Keratinocyte (primary cell): Measurements from ENCODE around the gene BMPR1B.

Source experiments
- EZH2 ChIP-seq: IDR thresholded peaks from one replicate; pipeline ENCODE4 v1.6.1; 2012; ENCODE audit warnings: inconsistent platforms, mild to moderate bottlenecking, low read length, moderate library complexity
- TF ChIP-seq, protein P1 (sequence below), 3 experiments: IDR thresholded peaks in 1 of 3; conservative IDR thresholded peaks in 1 of 3; optimal IDR thresholded peaks in 1 of 3; 2 replicates in 2 of 3; 3 replicates in 1 of 3; pipeline versions ENCODE3 to v1.5.1; 2011; ENCODE audit warnings: low read length in 3 of 3, mild to moderate bottlenecking in 3 of 3, moderate library complexity in 2 of 3, control low read depth in 1 of 3, inconsistent platforms in 1 of 3; ENCODE audit not compliant: insufficient read depth in 2 of 3; ENCODE audit errors: extremely low read depth in 1 of 3

DNA sequence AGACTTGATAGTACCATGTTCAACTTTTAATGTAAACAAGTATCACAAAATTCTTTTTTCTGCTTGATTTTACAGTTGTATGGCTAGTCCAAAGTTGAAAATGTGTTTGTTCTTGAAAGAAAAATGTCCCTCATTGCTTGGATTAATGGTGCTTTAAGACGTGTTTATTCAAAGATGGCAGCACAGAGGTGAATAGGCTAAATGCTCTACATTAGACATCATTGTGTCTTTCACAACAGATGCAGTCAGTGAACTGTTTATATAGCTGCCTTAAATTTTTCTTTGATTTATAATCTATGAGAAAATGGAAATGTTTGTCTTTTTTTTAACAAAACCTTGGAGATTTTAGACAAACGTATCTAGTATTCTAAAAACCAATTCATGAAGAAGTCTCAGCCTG, 137.3 kb downstream of the BMPR1B start:
- TF ChIP-seq, protein P1, sequence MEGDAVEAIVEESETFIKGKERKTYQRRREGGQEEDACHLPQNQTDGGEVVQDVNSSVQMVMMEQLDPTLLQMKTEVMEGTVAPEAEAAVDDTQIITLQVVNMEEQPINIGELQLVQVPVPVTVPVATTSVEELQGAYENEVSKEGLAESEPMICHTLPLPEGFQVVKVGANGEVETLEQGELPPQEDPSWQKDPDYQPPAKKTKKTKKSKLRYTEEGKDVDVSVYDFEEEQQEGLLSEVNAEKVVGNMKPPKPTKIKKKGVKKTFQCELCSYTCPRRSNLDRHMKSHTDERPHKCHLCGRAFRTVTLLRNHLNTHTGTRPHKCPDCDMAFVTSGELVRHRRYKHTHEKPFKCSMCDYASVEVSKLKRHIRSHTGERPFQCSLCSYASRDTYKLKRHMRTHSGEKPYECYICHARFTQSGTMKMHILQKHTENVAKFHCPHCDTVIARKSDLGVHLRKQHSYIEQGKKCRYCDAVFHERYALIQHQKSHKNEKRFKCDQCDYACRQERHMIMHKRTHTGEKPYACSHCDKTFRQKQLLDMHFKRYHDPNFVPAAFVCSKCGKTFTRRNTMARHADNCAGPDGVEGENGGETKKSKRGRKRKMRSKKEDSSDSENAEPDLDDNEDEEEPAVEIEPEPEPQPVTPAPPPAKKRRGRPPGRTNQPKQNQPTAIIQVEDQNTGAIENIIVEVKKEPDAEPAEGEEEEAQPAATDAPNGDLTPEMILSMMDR (optimal IDR thresholded peaks at IDR 0.05 in 1 of 3, IDR thresholded peaks at IDR 0.05 in 1 of 3, conservative IDR thresholded peaks at IDR 0.05 in 1 of 3; ENCODE audit: extremely low read depth in 1 of 3, insufficient read depth in 2 of 3, low read length in 3 of 3) = no peak
- TF ChIP-seq EZH2 = no peak
